ENCODE measurements around the gene FBXL3.
"Not testable (repeated sequence)": the region's sequence is repeated elsewhere in the genome, so short reads cannot be mapped to it uniquely, and the experiment has no call there.

FBXL3 gene

GRCh38 chr13:77028202-77028601 lies 1.2 kb upstream of the FBXL3 start:
- peak in 2 of 56 donors; percentile 15 to 20 for DNase-seq

- DNase-seq, result peak in 52 of 56 donors; percentile 11 to 90 (median 56)
Measured at GRCh38 chr13:77026255-77026860, 601 bp downstream of the FBXL3 start.

GRCh38 chr13:77022341-77022740 lies 4.6 kb downstream of the FBXL3 start:
- DNase-seq, result no peak

GRCh38 chr13:77019756-77020155 lies 7.2 kb downstream of the FBXL3 start:
- no peak for DNase-seq

- DNase-seq, result no peak
Measured at GRCh38 chr13:77016888-77017623, 9.9 kb downstream of the FBXL3 start.

- DNase-seq, result no peak
Measured at GRCh38 chr13:77016251-77016812, 10.6 kb downstream of the FBXL3 start.

- DNase-seq, result no peak
Measured at GRCh38 chr13:77014906-77015685, 11.9 kb downstream of the FBXL3 start.

- no peak for DNase-seq
Measured at GRCh38 chr13:77013853-77014542, 13.0 kb downstream of the FBXL3 start.

GRCh38 chr13:77009719-77010118 lies 17.2 kb downstream of the FBXL3 start:
- DNase-seq, result not testable (repeated sequence)

- DNase-seq, result no peak
Measured at GRCh38 chr13:77009011-77009410, 17.9 kb downstream of the FBXL3 start.

- not testable (repeated sequence) for DNase-seq
Measured at GRCh38 chr13:77008337-77008736, 18.6 kb downstream of the FBXL3 start.

GRCh38 chr13:77002590-77003190 lies 24.3 kb downstream of the FBXL3 start:
- peak in 2 of 56 donors; percentile 6 to 14 for DNase-seq

- DNase-seq, result no peak
Measured at GRCh38 chr13:77001963-77002587, 24.9 kb downstream of the FBXL3 start.

GRCh38 chr13:77001540-77001939 lies 25.4 kb downstream of the FBXL3 start:
- no peak for DNase-seq

- no peak for DNase-seq
Measured at GRCh38 chr13:77000475-77000874, 26.5 kb downstream of the FBXL3 start.

GRCh38 chr13:76994281-76994680 lies 32.7 kb downstream of the FBXL3 start:
- no peak for DNase-seq

- no peak for DNase-seq
Measured at GRCh38 chr13:76993473-76993872, 33.5 kb downstream of the FBXL3 start.

GRCh38 chr13:76993021-76993420 lies 33.9 kb downstream of the FBXL3 start:
- DNase-seq, result no peak

- peak in 21 of 56 donors; percentile 4 to 48 (median 17) for DNase-seq
Measured at GRCh38 chr13:76992548-76993001, 34.4 kb downstream of the FBXL3 start.

Measured in amygdala (tissue), 56 donors.